ENCODE measurements around the gene DAND5.

The DAND5 gene

DNA sequence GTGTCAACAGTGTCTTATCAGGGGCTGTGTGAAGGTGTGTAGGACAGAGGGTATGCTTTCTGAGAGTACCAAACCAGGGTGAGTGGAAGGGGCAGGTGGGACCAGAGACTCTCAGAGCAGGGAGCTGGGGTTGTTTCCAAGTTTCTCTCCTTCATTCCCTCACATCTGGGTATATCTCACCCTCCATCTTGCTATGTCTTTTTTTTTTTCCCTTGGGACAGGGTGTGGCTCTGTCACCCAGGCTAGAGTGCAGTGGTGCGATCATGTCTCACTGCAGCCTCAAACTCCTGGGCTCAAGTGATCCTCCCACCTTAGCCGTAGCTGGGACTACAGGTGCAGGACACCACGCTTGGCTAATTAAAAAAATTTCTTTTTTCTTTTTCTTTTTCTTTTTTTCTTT is 10.6 kb downstream of the DAND5 start:
- no peak overlapping the region for H3K4me3 ChIP-seq (ENCODE audit: low read depth in 1 of 2, low read length in 1 of 2)
- peaks cover 7 to 9% of the 10 kb centered on the region in 2 experiments for H3K4me1 ChIP-seq (ENCODE audit: control insufficient read depth in 1 of 2, insufficient read depth in 1 of 2, low read depth in 1 of 2, low read length in 1 of 2)
- TF ChIP-seq, protein P1, sequence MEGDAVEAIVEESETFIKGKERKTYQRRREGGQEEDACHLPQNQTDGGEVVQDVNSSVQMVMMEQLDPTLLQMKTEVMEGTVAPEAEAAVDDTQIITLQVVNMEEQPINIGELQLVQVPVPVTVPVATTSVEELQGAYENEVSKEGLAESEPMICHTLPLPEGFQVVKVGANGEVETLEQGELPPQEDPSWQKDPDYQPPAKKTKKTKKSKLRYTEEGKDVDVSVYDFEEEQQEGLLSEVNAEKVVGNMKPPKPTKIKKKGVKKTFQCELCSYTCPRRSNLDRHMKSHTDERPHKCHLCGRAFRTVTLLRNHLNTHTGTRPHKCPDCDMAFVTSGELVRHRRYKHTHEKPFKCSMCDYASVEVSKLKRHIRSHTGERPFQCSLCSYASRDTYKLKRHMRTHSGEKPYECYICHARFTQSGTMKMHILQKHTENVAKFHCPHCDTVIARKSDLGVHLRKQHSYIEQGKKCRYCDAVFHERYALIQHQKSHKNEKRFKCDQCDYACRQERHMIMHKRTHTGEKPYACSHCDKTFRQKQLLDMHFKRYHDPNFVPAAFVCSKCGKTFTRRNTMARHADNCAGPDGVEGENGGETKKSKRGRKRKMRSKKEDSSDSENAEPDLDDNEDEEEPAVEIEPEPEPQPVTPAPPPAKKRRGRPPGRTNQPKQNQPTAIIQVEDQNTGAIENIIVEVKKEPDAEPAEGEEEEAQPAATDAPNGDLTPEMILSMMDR (IDR thresholded peaks at IDR 0.05): no peak
- no peaks in the 10 kb centered on the region for H3K36me3 ChIP-seq
- peaks cover 44% of the 10 kb centered on the region for H3K27me3 ChIP-seq
- H3K27ac ChIP-seq: no peak overlapping the region
- H3K9me3 ChIP-seq: no peaks in the 10 kb centered on the region

DNA sequence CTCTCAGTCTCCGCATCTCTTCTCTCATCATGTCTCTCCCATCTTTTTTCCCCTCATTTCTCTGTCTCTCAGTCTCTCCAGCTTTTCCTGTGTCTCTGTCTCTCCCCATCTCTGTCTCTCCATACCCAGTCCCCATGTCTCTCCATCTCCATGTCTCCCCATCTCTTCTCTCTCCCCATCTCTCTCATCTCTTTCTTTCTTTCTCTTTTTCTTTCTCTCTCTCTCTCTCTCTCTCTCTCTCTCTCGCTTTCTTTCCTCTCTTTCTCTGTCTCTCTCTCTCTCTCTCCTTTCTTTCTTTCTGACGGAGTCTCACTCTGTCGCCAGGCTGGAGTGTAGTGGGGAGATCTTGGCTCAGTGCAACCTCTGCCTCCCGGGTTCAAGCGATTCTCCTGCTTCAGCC is 13.3 kb downstream of the DAND5 start:
- peaks cover 47% of the 10 kb centered on the region for H3K27me3 ChIP-seq
- no peak overlapping the region for H3K4me3 ChIP-seq (ENCODE audit: low read depth in 1 of 2, low read length in 1 of 2)
- no peaks in the 10 kb centered on the region for H3K36me3 ChIP-seq
- H3K9me3 ChIP-seq: no peaks in the 10 kb centered on the region
- TF ChIP-seq, protein P1 (IDR thresholded peaks at IDR 0.05): no peak
- peaks cover 7 to 9% of the 10 kb centered on the region in 2 experiments for H3K4me1 ChIP-seq (ENCODE audit: control insufficient read depth in 1 of 2, insufficient read depth in 1 of 2, low read depth in 1 of 2, low read length in 1 of 2)
- no peak overlapping the region for H3K27ac ChIP-seq

DNA sequence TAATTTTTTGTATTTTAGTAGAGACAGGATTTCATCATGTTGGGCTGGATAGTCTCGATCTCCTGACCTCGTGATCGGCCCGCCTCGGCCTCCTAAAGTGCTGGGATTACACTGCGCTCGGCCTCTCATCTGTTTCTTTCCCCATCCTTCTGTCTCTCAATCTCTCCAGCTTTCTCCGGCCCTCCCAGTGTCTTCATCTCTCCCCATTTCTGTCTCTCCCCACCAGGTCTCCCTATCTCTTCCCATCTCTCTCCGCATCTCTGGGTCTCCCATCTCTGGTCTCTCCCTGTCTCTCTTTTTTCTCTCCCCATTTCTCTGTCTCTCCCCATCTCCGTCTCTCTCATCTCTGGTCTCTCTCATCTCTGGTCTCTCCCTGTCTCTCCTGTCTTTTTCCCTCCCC is 13.7 kb downstream of the DAND5 start:
- TF ChIP-seq, protein P1 (IDR thresholded peaks at IDR 0.05): no peak
- Histone ChIP-seq H3K4me3 (ENCODE audit: low read depth in 1 of 2, low read length in 1 of 2) (no peak overlapping the region), H3K27me3 (peaks cover 50% of the 10 kb centered on the region), H3K27ac (no peak overlapping the region), H3K9me3 (no peaks in the 10 kb centered on the region), H3K4me1 (ENCODE audit: control insufficient read depth in 1 of 2, insufficient read depth in 1 of 2, low read depth in 1 of 2, low read length in 1 of 2) (peaks cover 7 to 9% of the 10 kb centered on the region in 2 experiments), H3K36me3 (no peaks in the 10 kb centered on the region)

DNA sequence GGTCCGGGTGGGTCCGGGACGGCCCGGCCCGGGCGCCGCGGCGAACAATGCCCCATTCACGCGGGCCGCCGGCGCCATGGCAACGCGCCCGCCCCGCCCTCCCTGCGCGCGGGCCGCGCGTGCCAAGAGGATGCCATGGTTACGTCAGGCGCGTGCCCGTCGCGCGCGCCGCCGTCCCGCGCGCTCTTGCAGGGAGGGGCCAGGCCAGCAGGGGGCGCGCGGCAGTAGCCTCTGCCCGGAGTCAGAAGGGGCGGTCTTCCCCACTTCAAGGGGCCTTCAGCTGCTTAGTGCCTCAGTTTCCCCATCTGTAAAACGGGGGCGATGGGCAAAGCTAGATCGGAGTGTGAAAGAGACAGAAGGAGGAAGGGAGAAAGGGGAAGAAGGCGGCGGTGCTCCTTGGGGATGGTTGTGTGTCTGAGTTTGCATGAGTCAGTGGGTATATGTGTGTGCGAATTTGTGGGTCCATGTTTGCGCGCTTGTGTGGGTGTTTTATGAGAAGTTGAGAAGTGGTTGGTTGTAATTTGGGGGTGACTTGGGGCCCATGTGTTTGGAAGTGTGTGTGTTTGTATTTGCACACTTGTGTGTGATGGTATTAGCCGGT is 14.3 kb downstream of the DAND5 start:
- Histone ChIP-seq H3K4me1 (ENCODE audit: control insufficient read depth in 1 of 2, insufficient read depth in 1 of 2, low read depth in 1 of 2, low read length in 1 of 2) (peaks cover 7 to 9% of the 10 kb centered on the region in 2 experiments), H3K4me3 (ENCODE audit: low read depth in 1 of 2, low read length in 1 of 2) (peak overlapping the region; percentile 15 to 35), H3K9me3 (no peaks in the 10 kb centered on the region), H3K36me3 (no peaks in the 10 kb centered on the region), H3K27me3 (peaks cover 52% of the 10 kb centered on the region), H3K27ac (no peak overlapping the region)
- TF ChIP-seq, protein P1 (IDR thresholded peaks at IDR 0.05): peak; percentile 77

DNA sequence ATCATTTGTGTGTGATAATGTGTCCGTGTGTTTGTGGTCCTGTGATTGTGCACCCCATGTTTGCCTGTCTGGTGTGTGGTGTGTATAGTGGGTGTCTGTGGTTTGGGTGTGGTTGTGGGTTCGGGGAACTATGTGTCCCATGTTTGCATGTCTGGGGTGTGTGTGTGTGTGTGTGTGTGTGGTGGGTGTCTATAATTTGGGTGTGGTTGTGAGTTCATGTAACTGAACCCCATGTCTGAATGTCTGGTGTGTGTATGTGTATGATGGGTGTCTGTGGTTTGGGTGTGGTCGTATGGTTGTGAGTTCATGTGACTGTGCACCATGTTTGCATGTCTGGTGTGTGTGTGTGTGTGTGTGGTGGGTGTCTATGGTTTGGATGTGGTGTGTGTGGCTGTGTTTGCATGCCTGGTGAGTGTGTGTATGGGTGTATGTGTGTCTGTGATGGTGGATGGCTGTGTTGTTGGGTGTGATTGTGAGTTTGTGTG is 14.8 kb downstream of the DAND5 start:
- Histone ChIP-seq H3K36me3 (no peaks in the 10 kb centered on the region), H3K27ac (no peak overlapping the region), H3K9me3 (no peaks in the 10 kb centered on the region), H3K4me3 (ENCODE audit: low read depth in 1 of 2, low read length in 1 of 2) (no peak overlapping the region), H3K4me1 (ENCODE audit: control insufficient read depth in 1 of 2, insufficient read depth in 1 of 2, low read depth in 1 of 2, low read length in 1 of 2) (peaks cover 7 to 9% of the 10 kb centered on the region in 2 experiments), H3K27me3 (peaks cover 52% of the 10 kb centered on the region)
- TF ChIP-seq, protein P1 (IDR thresholded peaks at IDR 0.05): no peak

Measured in neutrophil (primary cell).